Measurements from ENCODE around the gene TXNDC9. TPM values are rescaled to one million over a fixed set of nuclear protein-coding genes. Genes with fewer than 3 reads are reported as not detected.
"Not testable (repeated sequence)": the region's sequence is repeated elsewhere in the genome, so short reads cannot be mapped to it uniquely, and the experiment has no call there.

Gene TXNDC9
- total and polyA plus RNA-seq, 2 of the 8 experiments (the other 6 are each of a cell fraction or from before 2014, with no cell fraction given), result 12.9 to 35.6 TPM

DNA sequence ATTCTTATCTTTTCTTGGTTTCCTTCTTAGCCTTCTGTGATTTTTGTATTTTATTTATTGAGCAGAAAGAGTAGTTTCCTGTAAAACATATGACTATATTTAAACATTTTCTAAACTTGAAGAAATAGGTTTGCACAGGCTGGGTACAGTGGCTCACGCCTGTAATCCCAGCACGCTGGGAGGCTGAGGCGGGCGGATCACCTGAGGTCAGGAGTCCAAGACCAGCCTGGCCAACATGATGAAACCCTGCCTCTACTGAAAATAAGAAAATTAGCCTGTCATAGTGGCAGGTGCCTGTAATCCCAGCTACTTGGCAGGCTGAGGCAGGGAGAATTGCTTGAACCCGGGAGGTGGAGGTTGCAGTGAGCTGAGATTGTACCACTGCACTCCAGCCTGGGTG lies 32.7 kb upstream of the TXNDC9 start:
- H3K36me3 ChIP-seq (ENCODE audit: control insufficient read depth in 2 of 4, insufficient read depth in 4 of 4, low read length in 3 of 4), result peaks cover 17 to 84% (median 56%) of the 10 kb centered on the region in 4 experiments
- WGBS, 2 experiments (ENCODE audit: extremely low coverage in 1 of 2, insufficient coverage in 1 of 2, insufficient read length in 1 of 2, insufficient replicate concordance in 2 of 2, low coverage in 1 of 2, low lambda C conversion rate in 2 of 2, missing lambda C conversion rate in 1 of 2), result 91% methylated on average over 5 of the region's 5 CpGs; no CpG with 5 or more reads in 1 of the 2 experiments

More for the DNA sequence above, 32.7 kb upstream of the TXNDC9 start:
- H3K56ac ChIP-seq (replicated peaks; ENCODE audit: insufficient read length, low read depth, low read length); H2BK12ac ChIP-seq (ENCODE audit: low read depth, low read length); H3K9ac ChIP-seq (replicated peaks in 1 of 4; ENCODE audit: extremely low read depth in 1 of 4, low read depth in 3 of 4, low read length in 3 of 4); H3K23me2 ChIP-seq (ENCODE audit: low read depth, low read length); H2BK120ac ChIP-seq (replicated peaks; ENCODE audit: low read depth, low read length); H2AFZ ChIP-seq (ENCODE audit: low read length); H3K4me1 ChIP-seq (replicated peaks in 1 of 4; ENCODE audit: control insufficient read depth in 3 of 4, insufficient read depth in 4 of 4, low read length in 3 of 4); FAIRE-seq; H4K91ac ChIP-seq (replicated peaks; ENCODE audit: insufficient read length, low read length); CTCF ChIA-PET (ENCODE audit: partially characterized antibody); H2BK20ac ChIP-seq (ENCODE audit: low read length); H3K4me3 ChIP-seq (ENCODE audit: extremely low read depth in 1 of 4, insufficient read depth in 2 of 4, low read depth in 3 of 4, low read length in 4 of 4); H3K4ac ChIP-seq (replicated peaks; ENCODE audit: insufficient read length, low read depth, low read length); H2BK15ac ChIP-seq (ENCODE audit: low read length); H2BK5ac ChIP-seq (ENCODE audit: low read depth, low read length); H3K27ac ChIP-seq (ENCODE audit: low read depth, low read length); H3K18ac ChIP-seq (ENCODE audit: extremely low read depth, low read length); H4K8ac ChIP-seq (ENCODE audit: extremely low read depth, insufficient read depth, low read length); DNase-seq (ENCODE audit: low read depth in 1 of 2, low spot score in 2 of 2); H3K4me2 ChIP-seq (ENCODE audit: insufficient read depth in 1 of 2, low read depth in 2 of 2, low read length in 2 of 2); H3K27me3 ChIP-seq (replicated peaks in 1 of 4; ENCODE audit: control insufficient read depth in 3 of 4, extremely low read depth in 1 of 4, insufficient read depth in 3 of 4, low read length in 3 of 4); H2AK5ac ChIP-seq (ENCODE audit: low read depth, low read length); H3K9me3 ChIP-seq (ENCODE audit: insufficient read depth in 2 of 2, low read depth in 1 of 2, low read length in 1 of 2); H4K20me1 ChIP-seq (replicated peaks in 1 of 2; ENCODE audit: control insufficient read depth in 1 of 2, insufficient read depth in 2 of 2, low read length in 2 of 2); H3K79me2 ChIP-seq (ENCODE audit: control insufficient read depth in 1 of 2, insufficient read depth in 2 of 2, low read length in 2 of 2); POLR2A ChIA-PET (ENCODE audit: partially characterized antibody); H3K23ac ChIP-seq (ENCODE audit: insufficient read length); H3K14ac ChIP-seq (ENCODE audit: insufficient read length); H3K79me1 ChIP-seq (ENCODE audit: low read depth, low read length); H4K5ac ChIP-seq (ENCODE audit: insufficient read length, low read depth, low read length): not testable (repeated sequence)
